Stimulated activated naive CD8-positive, alpha-beta T cell treated with anti-CD3 and anti-CD28 coated beads, Interleukin-15, Interleukin-2, amounts not matched to agents 100 U/mL and 50 U/mL, for 24 hours (primary cell): ENCODE data around the gene SLC6A18.
A peak's percentile ranks its signal among the peaks of the same experiment; 100 is the strongest.

ENCODE experiments used
- ATAC-seq: fragments of 150-1000 bp; cut with Tn5 transposase; one replicate; pipeline ENCODE4 v1.10.0; 2021
- DNase-seq: peaks from one replicate; pipeline ENCODE4 v3.0.0; 2021

Gene SLC6A18

DNA sequence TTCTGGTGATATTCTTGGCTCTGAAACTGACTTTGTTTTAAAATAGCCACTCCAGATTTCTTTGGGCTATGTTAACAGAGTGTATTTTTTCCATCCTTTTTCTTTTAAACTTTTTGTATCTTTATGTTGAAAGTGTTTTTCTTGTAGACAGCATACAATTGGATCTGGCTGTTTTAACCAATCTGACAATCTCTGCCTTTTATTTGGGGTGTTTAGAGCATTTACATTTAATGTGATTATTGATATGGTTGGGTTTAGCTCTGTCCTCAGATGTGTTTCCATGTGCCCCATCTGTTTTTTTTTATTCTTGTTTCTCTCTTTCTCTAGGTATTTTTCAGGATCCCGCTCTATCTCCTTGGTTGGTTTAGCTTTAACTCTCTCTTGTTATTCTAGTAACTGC lies 10.7 kb downstream of the SLC6A18 start:
- DNase-seq (no peak), ATAC-seq (no peak)

DNA sequence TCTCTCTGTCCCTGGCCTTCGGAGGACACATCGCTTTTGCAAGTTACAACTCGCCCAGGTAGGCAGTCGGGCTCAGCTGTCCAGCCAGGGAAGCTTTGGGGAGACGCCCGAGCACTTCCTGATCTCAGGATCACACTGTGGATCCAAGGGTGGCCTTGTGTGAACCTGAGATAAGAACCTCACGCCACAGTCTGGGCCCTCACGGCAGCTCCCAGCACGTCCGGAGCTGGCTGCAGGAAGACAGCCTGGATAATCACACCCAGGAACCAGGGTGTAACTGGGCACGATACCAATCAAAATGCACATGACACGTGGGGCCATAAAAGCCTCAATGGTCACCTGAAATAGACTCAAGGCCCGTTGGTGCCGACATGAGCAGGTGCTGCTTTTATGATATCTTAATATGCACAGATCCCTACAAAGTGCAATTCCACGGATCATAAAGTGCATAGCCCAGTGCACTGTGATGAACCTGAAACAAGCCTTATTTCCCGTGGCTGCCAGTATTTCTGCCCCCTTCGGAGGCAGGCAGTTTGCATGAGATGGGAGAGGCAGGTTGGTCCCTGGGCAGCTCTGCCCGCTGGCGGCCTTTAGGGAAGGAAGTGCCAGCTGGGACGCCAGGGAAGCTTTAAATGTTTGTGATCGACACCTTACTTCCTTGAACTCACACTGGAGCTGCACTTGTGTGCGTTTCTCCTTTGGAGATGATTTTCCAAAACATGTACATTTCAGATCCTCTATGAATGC lies 14.5 kb downstream of the SLC6A18 start:
- no peak for ATAC-seq
- no peak for DNase-seq

DNA sequence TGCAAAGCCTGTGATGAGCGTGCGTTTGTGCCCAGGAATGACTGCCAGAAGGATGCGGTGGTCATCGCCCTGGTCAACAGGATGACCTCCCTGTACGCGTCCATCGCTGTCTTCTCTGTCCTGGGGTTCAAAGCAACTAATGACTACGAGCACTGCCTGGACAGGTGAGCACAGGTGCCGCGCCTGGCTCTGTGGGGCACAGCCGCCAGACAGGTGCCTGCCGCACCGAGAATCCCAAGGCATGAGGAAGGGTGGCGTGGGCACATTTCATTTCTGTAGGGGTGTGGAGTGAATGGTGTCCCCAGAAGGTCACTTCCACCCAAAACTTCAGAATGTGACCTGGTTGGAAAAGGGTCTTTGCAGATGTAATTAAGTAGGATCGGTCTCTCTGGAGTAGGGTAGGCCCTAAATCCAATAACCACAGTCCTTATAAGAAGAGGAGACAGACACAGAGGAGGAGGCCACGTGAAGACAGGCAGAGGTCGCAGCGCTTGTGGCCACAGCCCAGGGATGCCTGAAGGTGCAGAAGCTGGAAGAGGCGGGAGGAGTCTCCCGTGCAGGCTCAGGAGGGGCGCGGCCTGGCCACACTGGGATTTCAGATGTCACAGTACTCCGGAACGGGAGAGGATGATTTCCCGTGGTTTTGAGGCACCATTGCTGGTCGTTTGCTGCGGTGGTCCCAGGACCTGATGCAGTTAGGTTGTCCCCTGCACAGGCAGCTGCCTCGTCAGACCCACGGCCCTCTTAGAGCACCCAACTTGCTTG lies 15.5 kb downstream of the SLC6A18 start:
- ATAC-seq: no peak
- no peak for DNase-seq

DNA sequence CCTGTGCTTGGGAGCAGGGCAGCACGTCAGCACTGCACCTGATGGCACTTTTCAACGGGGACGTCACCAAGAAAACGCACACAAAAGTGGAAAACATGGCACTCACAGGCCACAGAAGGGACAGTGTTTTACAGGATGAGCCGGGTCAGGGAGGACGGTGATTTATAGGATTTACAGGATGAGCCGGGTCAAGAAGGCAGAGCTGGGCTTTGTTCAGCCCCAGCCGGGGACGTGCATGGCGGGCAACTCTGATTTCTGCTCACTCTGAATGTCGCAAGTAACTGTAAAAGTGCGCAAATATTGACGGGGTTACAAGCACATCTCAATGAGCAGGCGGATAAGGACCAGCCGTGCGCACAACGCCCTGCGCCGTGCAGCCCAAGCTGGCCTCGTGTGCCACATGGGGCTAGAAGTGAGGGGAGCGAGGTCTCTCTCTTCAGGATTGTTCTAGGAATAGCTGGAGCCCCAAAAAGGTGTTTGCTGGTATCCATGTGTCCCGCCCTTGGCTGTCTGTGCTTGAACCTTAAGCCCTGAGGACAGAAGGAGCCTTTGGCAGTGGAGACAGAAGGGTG lies 16.4 kb downstream of the SLC6A18 start:
- ATAC-seq (no peak), DNase-seq (no peak)

DNA sequence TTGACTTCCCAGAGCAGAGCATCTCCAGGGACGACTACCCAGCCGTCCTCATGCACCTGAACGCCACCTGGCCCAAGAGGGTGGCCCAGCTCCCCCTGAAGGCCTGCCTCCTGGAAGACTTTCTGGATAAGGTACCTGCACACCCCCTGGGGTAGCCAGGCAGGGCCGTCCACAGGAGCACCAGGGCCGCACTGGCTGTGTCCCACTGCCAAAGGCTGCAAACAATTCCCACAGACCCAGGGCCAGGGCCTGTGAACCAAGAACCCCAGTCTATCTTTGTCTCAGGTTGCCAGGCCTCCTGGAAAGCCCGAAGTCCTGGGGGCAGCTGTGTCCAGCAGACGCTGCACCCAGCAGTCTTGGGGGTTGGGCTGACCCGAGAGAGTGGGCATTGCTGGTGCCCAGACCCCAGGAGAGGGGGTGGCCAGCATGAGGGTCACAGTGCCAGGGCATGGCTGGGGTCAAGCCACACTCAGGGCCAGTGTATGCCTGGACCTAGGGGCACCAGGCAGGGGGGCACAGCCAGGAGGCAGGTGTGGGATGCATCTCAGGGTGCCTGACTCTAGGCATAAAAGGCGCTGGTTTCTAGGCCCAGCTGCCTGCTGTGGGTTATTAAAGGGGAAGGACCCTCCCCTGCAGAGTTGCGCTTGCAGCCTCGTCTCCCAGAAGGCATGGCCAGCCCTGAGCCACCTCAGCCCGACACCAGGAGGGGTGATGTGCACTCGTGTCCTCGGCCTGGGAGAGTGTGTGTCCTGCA lies 17.7 kb downstream of the SLC6A18 start:
- peak; percentile 8 for ATAC-seq
- no peak for DNase-seq

DNA sequence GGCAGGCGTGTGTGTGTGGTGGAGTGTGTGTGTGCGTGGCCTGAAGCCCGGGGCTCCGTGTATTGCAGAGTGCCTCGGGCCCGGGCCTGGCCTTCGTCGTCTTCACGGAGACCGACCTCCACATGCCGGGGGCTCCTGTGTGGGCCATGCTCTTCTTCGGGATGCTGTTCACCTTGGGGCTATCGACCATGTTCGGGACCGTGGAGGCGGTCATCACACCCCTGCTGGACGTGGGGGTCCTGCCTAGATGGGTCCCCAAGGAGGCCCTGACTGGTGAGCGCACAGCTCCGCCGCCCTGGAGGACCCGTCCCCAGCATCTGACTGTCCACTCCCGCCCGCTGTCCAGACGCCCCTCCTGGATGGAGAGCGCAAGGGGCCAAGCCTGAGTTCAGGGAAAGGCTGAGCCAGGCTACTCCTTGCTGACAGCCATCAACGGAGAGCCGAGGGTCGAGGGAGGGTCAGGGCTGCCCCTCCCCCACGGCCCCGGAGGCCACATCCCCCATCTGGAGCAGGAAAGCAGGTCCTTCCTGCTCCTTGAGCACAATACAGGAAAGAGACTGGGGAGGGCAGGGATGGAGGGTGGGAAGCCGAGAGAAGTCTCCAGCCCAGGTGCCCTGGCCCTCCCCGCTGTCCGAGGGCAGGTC lies 18.4 kb downstream of the SLC6A18 start:
- DNase-seq (no peak), ATAC-seq (no peak)

DNA sequence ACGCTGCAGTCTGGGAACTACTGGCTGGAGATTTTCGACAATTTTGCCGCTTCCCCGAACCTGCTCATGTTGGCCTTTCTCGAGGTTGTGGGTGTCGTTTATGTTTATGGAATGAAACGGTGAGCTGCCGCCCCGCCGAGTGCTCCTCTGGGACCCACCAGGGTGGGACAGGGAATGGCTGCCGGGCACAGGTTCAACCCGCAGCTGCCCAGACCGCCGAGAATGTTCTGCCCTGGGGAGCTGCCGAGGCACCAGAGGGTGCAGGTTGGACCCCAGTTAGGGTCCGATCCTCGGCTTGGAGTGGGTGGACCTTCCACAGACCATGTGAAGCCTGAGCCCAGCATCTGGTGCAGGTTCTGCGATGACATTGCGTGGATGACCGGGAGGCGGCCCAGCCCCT lies 19.1 kb downstream of the SLC6A18 start:
- no peak for DNase-seq
- ATAC-seq: no peak

DNA sequence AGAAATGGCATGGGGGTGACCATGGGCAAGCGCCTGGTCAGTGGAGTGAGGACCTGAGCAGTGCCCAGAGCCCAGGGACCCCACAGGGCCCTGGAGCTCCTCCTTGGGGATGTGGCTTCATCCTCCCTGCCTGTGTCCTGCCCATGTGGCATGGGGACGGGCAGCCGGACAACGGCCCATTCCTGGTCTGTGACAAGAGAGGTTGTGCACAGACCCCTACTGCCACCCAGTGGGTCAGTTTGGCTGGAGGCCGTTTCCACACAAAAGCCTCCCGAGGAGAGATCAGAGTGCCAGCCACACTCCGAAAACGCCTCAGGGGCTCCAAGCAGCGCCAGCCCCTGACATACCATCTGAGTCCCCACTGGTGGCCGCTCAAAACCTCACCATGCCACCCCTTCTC lies 19.8 kb downstream of the SLC6A18 start:
- no peak for DNase-seq
- no peak for ATAC-seq

DNA sequence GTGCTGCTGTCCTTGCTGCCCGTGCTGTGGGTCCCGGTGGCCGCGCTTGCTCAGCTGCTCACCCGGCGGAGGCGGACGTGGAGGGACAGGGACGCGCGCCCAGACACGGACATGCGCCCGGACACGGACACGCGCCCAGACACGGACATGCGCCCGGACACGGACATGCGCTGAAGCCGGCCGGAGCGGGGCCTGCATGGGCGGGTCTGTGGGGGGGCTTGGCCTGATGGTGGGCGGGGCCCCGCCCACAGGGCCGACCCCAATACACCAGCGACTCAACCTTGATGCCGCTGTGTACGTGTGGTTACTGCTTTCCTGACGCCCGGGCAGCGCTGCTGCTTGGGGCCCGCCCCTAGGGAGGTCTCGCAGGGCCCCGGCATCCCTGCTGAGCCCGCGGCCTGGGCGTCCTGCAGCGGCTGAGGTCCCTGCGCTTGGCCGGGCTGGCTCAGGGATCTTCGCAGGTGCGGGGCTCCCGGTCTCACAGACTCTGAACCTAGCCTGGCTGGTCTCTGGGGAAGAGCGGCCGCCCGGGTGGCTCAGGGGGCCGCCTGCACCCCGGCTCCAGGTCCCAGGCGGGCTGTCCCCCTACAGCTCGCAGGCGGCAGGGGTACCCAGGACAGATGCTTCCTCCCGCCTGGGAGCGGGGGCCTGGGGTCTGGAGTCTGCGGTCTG lies 20.9 kb downstream of the SLC6A18 start:
- ATAC-seq (no peak), DNase-seq (no peak)

DNA sequence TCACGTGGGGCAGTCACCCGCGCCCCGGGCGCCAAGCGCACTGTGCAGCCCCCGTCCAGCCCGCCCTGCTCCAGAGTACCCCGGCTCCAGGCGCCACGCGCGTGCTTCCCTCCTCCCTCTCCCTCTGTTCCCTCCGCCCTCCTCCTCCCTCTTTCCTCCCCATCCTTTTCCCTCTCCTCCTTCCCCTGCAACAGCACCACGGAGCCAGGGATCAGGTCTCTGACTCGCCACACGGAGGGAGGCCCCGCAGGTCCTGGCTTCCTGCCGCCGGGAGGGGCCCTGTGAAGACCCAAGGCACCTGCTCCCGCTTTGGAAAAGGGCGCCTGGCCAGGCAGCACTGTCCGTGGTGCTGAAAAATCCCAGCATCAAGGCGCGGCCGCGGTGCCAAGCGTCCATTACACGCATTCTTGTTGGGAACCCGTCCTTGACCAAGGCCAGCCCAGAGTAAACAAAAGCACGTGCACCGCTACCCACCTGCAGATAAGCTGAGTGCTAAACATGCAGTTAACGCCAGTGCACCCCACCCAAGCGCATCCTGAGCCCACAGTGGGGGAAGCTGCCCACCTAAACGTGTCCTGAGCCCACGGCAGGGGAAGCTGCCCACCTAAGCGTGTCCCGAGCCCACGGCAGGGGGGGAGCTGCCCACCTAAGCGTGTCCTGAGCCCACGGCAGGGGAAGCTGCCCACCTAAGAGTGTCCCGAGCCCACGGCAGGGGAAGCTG lies 21.7 kb downstream of the SLC6A18 start:
- no peak for ATAC-seq
- DNase-seq: peak; percentile 21

DNA sequence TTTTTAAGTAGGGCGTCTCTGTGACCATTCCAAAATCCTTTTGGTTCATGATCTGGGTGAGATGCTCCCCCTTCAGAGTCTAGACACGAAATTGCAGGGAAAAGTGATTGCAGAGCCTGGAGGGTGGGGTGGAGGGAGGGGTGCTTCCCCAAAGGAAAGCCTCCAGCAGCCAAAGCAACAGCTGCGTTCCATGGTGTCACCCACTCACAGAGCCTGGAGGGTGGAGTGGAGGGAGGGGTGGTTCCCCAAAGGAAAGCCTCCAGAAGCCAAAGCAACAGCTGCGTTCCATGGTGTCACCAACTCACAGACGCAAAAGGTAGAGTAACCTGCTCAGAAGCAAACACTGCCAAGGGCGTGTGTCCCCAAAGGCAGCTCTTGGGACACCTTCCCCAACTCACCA lies 22.6 kb downstream of the SLC6A18 start:
- ATAC-seq (no peak), DNase-seq (no peak)

DNA sequence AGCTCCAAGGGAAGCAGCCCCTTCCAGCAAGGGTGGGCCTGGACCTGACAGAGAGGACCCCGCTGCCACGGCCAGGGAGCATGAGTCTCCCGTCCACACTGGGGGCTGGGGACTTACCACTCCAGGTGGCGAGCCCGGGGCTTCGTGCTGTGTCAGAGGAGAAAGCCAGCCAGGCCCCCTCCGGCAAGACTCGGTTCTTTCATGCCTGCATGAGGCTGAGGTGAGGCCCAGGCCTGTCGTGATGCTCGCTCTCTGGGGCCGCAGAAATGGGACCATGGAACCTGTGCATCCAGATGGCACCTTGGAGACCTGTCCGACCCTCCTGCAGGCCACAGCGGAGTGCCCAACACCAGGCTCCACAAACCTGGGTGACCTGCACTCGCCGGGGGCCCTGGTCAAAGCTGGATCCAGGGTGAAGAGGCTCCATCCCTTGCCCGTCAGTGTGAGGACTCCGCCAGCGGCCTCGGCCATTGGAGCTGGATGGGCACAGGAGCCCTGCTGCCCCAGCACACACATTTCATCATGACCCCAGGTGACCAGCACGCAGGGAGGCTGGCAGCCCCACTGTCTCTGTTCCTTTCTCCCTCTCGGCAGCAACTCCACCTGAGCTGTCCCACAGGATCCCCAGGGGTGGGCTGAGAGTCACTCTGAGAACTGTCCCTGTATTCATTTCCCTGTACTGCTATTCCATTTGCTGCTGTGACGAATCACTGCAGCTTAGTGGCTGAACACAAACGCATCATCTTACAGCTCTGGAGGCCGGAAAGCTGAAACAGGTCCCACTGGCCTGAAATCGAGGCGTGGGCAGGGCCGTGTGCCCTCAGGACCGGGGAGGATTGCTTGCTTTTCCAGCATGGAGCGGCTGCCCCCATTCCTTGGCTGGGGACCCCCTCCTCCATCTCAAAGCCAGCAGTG lies 24.4 kb downstream of the SLC6A18 start:
- no peak for ATAC-seq

DNA sequence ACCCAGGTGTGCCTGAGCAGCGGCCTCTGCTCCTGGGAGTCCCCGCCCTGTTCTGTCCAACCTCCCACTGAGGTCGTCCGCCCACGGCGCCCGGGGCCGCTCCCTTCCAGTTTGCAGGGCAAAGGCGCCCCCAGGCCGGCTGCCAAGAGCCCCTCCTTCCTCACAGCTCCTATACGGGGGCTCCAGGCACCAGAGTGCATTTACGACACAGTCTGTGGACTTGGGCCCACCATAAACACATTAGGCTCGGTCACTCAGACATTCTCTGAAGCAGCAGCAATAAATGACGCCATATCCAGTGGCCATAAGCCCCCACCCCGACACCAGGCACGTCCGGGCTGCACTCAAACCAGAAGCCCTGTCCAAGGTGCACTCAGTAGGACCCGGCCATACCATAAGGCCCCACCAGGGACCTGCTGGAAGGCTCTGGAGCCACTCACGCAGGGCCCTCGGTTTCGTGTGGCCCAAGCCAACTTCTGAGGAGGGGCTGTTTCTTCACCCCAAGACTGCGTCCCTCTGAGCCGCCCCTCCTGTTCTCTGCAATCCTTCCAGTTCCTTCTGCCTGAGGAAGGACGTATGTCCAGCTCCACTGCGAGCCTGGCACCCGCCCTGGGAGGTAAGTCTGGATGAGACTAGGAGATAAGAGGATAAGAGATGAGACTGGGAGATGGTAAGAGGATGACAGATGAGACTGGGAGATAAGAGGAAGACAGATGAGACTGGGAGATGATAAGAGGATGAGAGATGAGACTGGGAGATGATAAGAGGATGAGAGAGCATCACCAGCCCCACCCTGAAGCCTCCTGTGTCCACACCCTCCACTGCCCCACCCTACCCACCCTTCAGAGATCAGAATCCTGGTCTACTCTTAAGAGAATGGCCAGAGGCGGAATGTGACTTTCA lies 26.7 kb downstream of the SLC6A18 start:
- no peak for ATAC-seq
- no peak for DNase-seq

More for the DNA sequence above, 24.4 kb downstream of the SLC6A18 start:
- DNase-seq: no peak

DNA sequence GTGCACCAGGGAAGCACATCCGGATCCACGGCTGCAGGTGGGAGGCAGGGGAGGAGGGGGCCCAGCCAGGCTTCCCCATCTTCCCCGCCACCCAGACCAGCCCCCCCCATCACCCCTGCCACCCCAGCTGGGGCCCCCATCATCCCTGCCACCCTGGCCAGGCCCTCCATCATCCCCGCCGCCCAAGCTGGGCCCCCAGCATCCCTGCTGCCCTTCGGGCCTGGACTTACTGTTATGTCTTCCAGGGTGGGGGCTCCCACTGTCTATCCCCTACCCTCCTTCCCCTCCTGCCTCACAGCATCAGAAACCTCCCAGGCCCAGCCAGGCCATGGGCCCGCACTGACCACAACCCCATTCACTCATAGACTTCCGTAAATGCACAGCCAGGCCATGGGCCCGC lies 27.5 kb downstream of the SLC6A18 start:
- no peak for DNase-seq
- ATAC-seq: no peak

DNA sequence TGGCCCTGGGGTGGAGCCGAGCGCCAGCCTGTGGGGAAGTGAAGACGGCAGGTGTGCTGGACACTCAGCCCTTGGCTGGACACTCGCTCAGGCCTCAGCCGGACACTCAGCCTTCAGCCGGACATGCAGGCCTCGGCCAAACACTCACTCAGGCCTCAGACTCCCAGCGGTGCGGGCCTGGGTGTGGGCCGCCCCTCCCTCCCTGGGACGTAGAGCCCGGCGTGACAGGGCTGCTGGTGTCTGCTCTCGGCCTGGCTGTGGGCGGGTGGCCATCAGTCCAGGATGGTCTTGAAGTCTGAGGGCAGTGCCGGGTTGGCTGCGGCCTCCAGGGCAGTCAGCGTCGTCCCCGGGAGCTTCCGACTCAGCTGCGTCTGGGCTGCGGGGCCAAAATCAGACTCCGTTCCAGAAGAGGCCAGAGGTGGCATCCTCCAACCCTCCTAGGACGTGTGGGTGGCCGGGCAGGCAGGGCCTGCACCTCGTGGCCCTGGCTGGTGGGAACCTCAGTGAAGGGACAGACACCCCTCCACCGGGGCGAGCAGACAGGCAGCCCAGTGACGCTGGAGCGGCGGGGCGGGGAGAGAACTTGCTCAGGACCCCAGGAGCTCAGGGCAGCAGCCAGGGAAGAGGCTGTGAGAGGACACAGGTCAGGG lies 28.4 kb downstream of the SLC6A18 start:
- ATAC-seq: no peak
- no peak for DNase-seq

DNA sequence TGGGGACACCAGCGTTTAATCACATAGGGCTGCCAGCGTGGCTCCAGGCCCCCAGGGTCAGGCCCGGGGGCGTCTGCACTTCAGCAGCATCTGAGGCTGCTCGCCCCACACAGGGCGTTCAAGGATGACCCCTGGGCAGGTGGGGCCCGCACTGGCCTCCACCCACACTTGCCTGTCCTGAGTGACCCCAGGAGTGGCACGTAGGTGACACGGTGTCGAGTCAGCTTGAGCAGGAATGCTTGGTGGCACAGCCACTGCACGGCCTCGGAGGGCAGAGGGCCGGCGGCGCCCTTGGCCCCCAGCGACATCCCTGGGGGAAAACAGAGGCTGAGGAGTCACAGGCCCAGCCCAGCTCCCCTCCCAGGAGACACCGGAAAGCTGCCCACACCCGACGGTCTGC lies 29.0 kb downstream of the SLC6A18 start:
- no peak for ATAC-seq
- no peak for DNase-seq

DNA sequence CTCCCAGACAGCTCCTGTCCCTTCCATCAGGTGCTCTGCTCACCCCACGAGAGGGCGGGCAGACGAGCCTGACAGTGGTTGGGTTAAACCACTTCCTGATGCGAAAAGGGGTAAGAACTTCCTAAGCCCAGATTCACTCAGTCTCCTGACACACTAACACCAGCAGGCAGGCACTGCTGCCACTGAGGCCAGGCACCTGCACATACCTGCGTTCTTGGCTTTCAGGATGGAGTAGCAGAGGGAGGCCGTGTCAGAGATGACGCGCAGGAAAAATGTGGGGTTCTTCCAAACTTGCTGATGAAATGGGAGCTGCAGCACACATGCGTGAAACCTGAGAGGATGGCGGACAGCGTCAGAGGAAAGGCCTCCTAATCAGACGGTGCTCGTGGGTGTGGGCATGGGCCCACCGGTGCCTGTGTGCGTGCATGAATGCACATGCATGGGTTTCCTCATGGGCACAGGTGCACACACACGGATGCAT lies 29.9 kb downstream of the SLC6A18 start:
- ATAC-seq: peak; percentile 19
- DNase-seq: peak; percentile 35

DNA sequence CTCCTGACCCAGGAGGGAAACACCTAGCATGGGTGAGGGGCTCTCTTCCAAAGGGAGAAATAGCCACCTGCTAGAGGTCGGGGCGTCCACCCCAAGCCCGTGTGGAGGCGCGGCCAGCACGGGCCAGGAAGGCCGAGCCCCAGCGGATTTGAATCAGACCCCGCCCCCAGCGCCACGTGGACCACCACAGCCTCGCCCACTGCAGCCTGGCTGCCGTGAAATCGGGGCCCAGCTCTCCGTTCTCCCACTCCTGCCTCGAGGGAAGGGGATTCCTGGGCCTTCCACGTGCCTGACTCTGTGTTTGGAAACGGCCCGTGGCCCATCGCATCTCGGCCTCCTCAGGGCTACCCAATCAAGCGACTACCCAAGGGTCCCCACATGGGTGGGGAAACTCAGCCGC lies 31.6 kb downstream of the SLC6A18 start:
- ATAC-seq: no peak
- no peak for DNase-seq
